ENCODE data around the gene NUP58. TPM values are rescaled to one million over a fixed set of nuclear protein-coding genes. Genes with fewer than 3 reads are reported as not detected.

NUP58 gene
- total and polyA plus RNA-seq, 2 experiments from 2014 or later, result 27.6 to 91.8 TPM

GRCh38 chr13:25291691-25292090 is 9.7 kb upstream of the NUP58 start:
- no peak overlapping the region for H3K4me3 ChIP-seq
- no peak overlapping the region for H3K27ac ChIP-seq (ENCODE audit: low read depth)
- H3K9me2 ChIP-seq (ENCODE audit: insufficient read depth), result no peaks in the 10 kb centered on the region
- H3F3A ChIP-seq (replicated peaks; ENCODE audit: low read depth), result no peaks in the 10 kb centered on the region
- no peak overlapping the region for H3K4me2 ChIP-seq
- peaks cover 4% of the 10 kb centered on the region; the same call in 1 of the 2 replicates for H3K27me3 ChIP-seq (ENCODE audit: insufficient read depth)
- DNase-seq (ENCODE audit: low spot score) (no peak), ATAC-seq (no peak)
- Mint-ChIP-seq H3K36me3 (ENCODE audit: low read depth) (no peaks in the 10 kb centered on the region), H3K4me3 (no peak overlapping the region), H3K9me3 (no peaks in the 10 kb centered on the region), H3K27me3 (ENCODE audit: insufficient read depth, low read depth, poor library complexity) (no peaks in the 10 kb centered on the region), H3K4me1 (peaks cover 8% of the 10 kb centered on the region), H3K27ac (no peak overlapping the region)
- no peaks in the 10 kb centered on the region for H3K79me2 ChIP-seq (replicated peaks; ENCODE audit: insufficient read depth)
- H2AFZ ChIP-seq, result no peak overlapping the region
- no peaks in the 10 kb centered on the region for H3K4me1 ChIP-seq (ENCODE audit: insufficient read depth)
- TF ChIP-seq, protein P1, sequence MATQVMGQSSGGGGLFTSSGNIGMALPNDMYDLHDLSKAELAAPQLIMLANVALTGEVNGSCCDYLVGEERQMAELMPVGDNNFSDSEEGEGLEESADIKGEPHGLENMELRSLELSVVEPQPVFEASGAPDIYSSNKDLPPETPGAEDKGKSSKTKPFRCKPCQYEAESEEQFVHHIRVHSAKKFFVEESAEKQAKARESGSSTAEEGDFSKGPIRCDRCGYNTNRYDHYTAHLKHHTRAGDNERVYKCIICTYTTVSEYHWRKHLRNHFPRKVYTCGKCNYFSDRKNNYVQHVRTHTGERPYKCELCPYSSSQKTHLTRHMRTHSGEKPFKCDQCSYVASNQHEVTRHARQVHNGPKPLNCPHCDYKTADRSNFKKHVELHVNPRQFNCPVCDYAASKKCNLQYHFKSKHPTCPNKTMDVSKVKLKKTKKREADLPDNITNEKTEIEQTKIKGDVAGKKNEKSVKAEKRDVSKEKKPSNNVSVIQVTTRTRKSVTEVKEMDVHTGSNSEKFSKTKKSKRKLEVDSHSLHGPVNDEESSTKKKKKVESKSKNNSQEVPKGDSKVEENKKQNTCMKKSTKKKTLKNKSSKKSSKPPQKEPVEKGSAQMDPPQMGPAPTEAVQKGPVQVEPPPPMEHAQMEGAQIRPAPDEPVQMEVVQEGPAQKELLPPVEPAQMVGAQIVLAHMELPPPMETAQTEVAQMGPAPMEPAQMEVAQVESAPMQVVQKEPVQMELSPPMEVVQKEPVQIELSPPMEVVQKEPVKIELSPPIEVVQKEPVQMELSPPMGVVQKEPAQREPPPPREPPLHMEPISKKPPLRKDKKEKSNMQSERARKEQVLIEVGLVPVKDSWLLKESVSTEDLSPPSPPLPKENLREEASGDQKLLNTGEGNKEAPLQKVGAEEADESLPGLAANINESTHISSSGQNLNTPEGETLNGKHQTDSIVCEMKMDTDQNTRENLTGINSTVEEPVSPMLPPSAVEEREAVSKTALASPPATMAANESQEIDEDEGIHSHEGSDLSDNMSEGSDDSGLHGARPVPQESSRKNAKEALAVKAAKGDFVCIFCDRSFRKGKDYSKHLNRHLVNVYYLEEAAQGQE (IDR thresholded peaks at IDR 0.05; ENCODE audit: unreplicated experiment), result no peak
- TF ChIP-seq ETS1 (IDR thresholded peaks at IDR 0.05) (no peak), CTCF (conservative IDR thresholded peaks at IDR 0.05; ENCODE audit: low read depth in 2 of 2) (no peak), POLR2AphosphoS5 (IDR thresholded peaks at IDR 0.05; ENCODE audit: low read depth) (no peak), STAT1 (IDR thresholded peaks at IDR 0.05; ENCODE audit: unreplicated experiment) (no peak), ZNF114 (CRISPR knock-in tag; IDR thresholded peaks at IDR 0.05) (no peak), ZNF462 (CRISPR knock-in tag; IDR thresholded peaks at IDR 0.05) (no peak), CREB1 (CRISPR knock-in tag; IDR thresholded peaks at IDR 0.05; ENCODE audit: low read depth) (no peak), NANOG (IDR thresholded peaks at IDR 0.05; ENCODE audit: borderline replicate concordance) (no peak)
- H4K20me1 ChIP-seq (replicated peaks; ENCODE audit: insufficient read depth), result no peaks in the 10 kb centered on the region
- no peaks in the 10 kb centered on the region for H3K36me3 ChIP-seq (ENCODE audit: insufficient read depth)

All from GM23338 (cell line).